IPS-20b (cell line): ENCODE data around the gene ABI3BP.

Source experiments
- H3K27ac ChIP-seq: one replicate; pipeline ENCODE4 v1.5.1; 2013; ENCODE audit warnings: low read length
- H3K27me3 ChIP-seq: 2 replicates; pipeline ENCODE4 v1.6.1; 2013; ENCODE audit warnings: mild to moderate bottlenecking, low read length, inconsistent platforms; ENCODE audit not compliant: insufficient read depth
- H3K36me3 ChIP-seq: 2 replicates; pipeline ENCODE4 v1.6.1; 2013; ENCODE audit warnings: low read depth, mild to moderate bottlenecking, inconsistent platforms, low read length, moderate library complexity; ENCODE audit not compliant: insufficient read depth
- H3K4me1 ChIP-seq: 2 replicates; pipeline ENCODE4 v1.6.1; 2013; ENCODE audit warnings: mild to moderate bottlenecking, control low read depth, inconsistent platforms, low read length, moderate library complexity; ENCODE audit not compliant: insufficient read depth
- H3K4me3 ChIP-seq: 2 replicates; pipeline ENCODE4 v1.5.1; 2013; ENCODE audit warnings: mild to moderate bottlenecking, low read length, inconsistent platforms
- H3K9ac ChIP-seq: 2 replicates; pipeline ENCODE4 v1.6.1; 2013; ENCODE audit warnings: low read depth, mild to moderate bottlenecking, inconsistent platforms, low read length, moderate library complexity
- H3K9me3 ChIP-seq: 2 replicates; pipeline ENCODE4 v1.6.1; 2013; ENCODE audit warnings: mild to moderate bottlenecking, low read depth, low read length, inconsistent platforms; ENCODE audit not compliant: insufficient read depth

Gene ABI3BP

GRCh38 chr3:100760377-100760776, 232.8 kb downstream of the ABI3BP start:
- H3K27ac ChIP-seq: no peak overlapping the region
- H3K9me3 ChIP-seq: no peaks in the 10 kb centered on the region
- no peak overlapping the region for H3K9ac ChIP-seq
- H3K36me3 ChIP-seq: no peaks in the 10 kb centered on the region
- H3K27me3 ChIP-seq: no peaks in the 10 kb centered on the region
- H3K4me1 ChIP-seq: peaks cover 13% of the 10 kb centered on the region; the same call in 1 of the 2 replicates
- H3K4me3 ChIP-seq: no peak overlapping the region

GRCh38 chr3:100759950-100760349, 233.3 kb downstream of the ABI3BP start:
- Histone ChIP-seq H3K9ac (no peak overlapping the region), H3K4me3 (no peak overlapping the region), H3K27ac (no peak overlapping the region), H3K27me3 (no peaks in the 10 kb centered on the region), H3K9me3 (no peaks in the 10 kb centered on the region), H3K36me3 (no peaks in the 10 kb centered on the region), H3K4me1 (peaks cover 14% of the 10 kb centered on the region; the same call in 1 of the 2 replicates)

- no peaks in the 10 kb centered on the region for H3K9me3 ChIP-seq
- H3K27me3 ChIP-seq: no peaks in the 10 kb centered on the region
These were observed 234.1 kb downstream of the ABI3BP start for GRCh38 chr3:100759159-100759558.

GRCh38 chr3:100756441-100756840, 236.8 kb downstream of the ABI3BP start:
- H3K4me1 ChIP-seq: peaks cover 35% of the 10 kb centered on the region
- H3K27me3 ChIP-seq: no peaks in the 10 kb centered on the region
- H3K36me3 ChIP-seq: peaks cover 14% of the 10 kb centered on the region; the same call in 1 of the 2 replicates
- no peaks in the 10 kb centered on the region for H3K9me3 ChIP-seq
- H3K27ac ChIP-seq: no peak overlapping the region
- no peak overlapping the region for H3K9ac ChIP-seq
- no peak overlapping the region for H3K4me3 ChIP-seq

More at GRCh38 chr3:100759159-100759558, 234.1 kb downstream of the ABI3BP start:
- peaks cover 22% of the 10 kb centered on the region; the same call in 1 of the 2 replicates for H3K4me1 ChIP-seq
- H3K36me3 ChIP-seq: no peaks in the 10 kb centered on the region
- H3K27ac ChIP-seq: no peak overlapping the region
- no peak overlapping the region for H3K9ac ChIP-seq
- no peak overlapping the region for H3K4me3 ChIP-seq

GRCh38 chr3:100754563-100755334, 238.5 kb downstream of the ABI3BP start:
- H3K4me1 ChIP-seq: peaks cover 35% of the 10 kb centered on the region
- H3K9me3 ChIP-seq: no peaks in the 10 kb centered on the region
- no peak overlapping the region for H3K4me3 ChIP-seq
- no peak overlapping the region for H3K9ac ChIP-seq
- no peak overlapping the region for H3K27ac ChIP-seq
- H3K27me3 ChIP-seq: no peaks in the 10 kb centered on the region
- H3K36me3 ChIP-seq: peaks cover 31% of the 10 kb centered on the region

- peaks cover 40% of the 10 kb centered on the region for H3K36me3 ChIP-seq
These were observed 239.4 kb downstream of the ABI3BP start for GRCh38 chr3:100753846-100754245.

DNA sequence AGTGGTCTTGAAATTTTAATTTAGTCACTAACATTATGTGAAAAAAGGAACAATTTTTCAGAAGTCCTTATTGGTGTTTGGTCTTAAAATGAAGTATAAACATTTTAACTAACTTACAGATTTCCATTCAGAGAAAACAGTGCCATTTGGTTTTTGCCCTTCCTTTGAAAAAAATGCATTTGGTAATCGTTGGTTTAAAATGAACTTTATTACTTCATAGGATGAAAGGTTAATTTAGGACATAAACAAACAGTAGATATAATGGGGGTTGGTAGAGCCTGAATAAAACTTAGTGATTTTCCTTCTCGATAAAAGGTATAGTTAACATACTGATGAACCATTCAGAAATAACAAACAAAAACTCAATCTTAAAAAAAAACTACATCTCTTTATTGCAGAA, 244.3 kb downstream of the ABI3BP start:
- no peaks in the 10 kb centered on the region for H3K27me3 ChIP-seq
- no peaks in the 10 kb centered on the region for H3K9me3 ChIP-seq
- no peak overlapping the region for H3K4me3 ChIP-seq
- no peak overlapping the region for H3K27ac ChIP-seq
- H3K4me1 ChIP-seq: peaks cover 17% of the 10 kb centered on the region
- H3K36me3 ChIP-seq: peaks cover 87% of the 10 kb centered on the region
- no peak overlapping the region for H3K9ac ChIP-seq

More at GRCh38 chr3:100753846-100754245, 239.4 kb downstream of the ABI3BP start:
- Histone ChIP-seq H3K27ac (no peak overlapping the region), H3K9me3 (no peaks in the 10 kb centered on the region), H3K4me1 (peaks cover 35% of the 10 kb centered on the region), H3K27me3 (no peaks in the 10 kb centered on the region), H3K9ac (0 out of 2 replicates have a peak overlapping the region, but pooled peaks have one; percentile 15), H3K4me3 (peak overlapping the region; percentile 25; the same call in 1 of the 2 replicates)

DNA sequence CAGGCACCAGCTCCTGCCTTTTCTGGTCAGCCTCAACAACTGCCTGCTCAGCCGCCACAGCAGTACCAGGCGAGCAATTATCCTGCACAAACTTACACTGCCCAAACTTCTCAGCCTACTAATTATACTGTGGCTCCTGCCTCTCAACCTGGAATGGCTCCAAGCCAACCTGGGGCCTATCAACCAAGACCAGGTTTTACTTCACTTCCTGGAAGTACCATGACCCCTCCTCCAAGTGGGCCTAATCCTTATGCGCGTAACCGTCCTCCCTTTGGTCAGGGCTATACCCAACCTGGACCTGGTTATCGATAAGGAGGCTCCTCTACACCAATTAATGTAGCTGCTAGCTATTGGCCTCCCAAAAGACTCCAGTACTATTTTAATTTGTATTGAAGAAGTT, 245.0 kb downstream of the ABI3BP start:
- Histone ChIP-seq H3K27ac (no peak overlapping the region), H3K4me1 (peaks cover 14% of the 10 kb centered on the region), H3K27me3 (no peaks in the 10 kb centered on the region), H3K9me3 (no peaks in the 10 kb centered on the region), H3K36me3 (peaks cover 92% of the 10 kb centered on the region), H3K9ac (no peak overlapping the region), H3K4me3 (no peak overlapping the region)

DNA sequence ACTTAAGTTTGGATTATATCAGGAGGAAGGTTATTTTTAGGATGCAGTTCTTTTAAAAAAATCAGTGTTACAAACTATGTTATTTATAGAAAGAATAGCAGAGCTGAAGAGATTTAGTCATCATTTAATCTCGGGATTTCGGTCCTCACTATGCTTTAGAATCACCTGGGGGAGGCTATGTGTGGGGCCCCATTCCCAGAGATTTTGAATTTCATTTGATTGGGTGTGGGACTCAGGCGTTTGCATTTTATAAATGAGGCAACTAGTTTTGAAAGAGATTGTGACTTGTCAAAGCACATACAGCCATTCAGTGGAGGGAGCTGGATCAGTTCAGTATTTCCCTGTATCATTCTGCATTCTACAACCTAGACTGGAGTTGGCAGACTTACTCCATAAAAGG, 247.1 kb downstream of the ABI3BP start:
- Histone ChIP-seq H3K4me1 (peaks cover 5% of the 10 kb centered on the region; the same call in 1 of the 2 replicates), H3K9ac (no peak overlapping the region), H3K4me3 (no peak overlapping the region), H3K27ac (no peak overlapping the region), H3K36me3 (peaks cover 94% of the 10 kb centered on the region), H3K27me3 (no peaks in the 10 kb centered on the region), H3K9me3 (no peaks in the 10 kb centered on the region)

DNA sequence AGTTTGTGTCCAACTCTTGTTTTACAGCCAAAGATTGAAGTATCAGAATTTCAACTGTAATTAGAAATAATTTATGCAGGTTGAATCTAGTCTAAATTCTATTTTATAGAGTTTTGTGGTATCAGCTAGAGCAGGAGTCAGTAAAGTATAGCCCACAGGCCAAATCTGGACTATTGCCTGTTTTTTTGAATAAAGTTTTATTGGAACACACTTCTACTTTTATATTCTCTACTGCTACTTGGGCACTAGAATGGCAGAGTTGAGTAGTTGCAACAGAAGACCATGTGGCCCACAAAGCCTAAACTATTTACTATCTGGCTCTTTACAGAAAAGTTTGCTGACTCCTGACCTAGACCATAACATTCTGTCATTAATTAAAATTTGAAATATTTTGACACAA, 247.6 kb downstream of the ABI3BP start:
- H3K9ac ChIP-seq: no peak overlapping the region
- peaks cover 94% of the 10 kb centered on the region for H3K36me3 ChIP-seq
- no peak overlapping the region for H3K27ac ChIP-seq
- no peak overlapping the region for H3K4me3 ChIP-seq
- peaks cover 5% of the 10 kb centered on the region; the same call in 1 of the 2 replicates for H3K4me1 ChIP-seq
- H3K27me3 ChIP-seq: no peaks in the 10 kb centered on the region
- H3K9me3 ChIP-seq: no peaks in the 10 kb centered on the region

GRCh38 chr3:100744671-100745070, 248.6 kb downstream of the ABI3BP start:
- no peak overlapping the region for H3K4me3 ChIP-seq
- H3K36me3 ChIP-seq: peaks cover 94% of the 10 kb centered on the region
- H3K27ac ChIP-seq: no peak overlapping the region

DNA sequence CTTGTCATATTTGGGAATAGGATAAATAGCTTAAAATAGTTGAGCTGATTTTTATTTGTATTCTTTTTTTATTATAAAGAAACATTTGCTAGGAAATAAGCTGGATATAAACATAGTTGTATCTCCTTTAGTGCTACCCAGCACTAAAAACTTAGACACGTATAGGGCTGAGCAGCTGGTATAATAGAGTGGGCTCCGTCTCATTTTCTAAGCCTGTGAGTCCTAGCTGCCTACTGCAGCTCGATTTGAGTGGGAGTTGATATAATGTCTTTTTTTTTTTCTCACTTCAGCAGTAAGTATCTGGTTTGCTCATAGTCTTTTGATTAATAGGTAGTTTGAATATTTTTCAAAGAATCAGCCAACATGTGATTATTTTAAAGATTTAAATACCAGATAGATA, 249.7 kb downstream of the ABI3BP start:
- Histone ChIP-seq H3K27me3 (no peaks in the 10 kb centered on the region), H3K36me3 (peaks cover 94% of the 10 kb centered on the region), H3K4me3 (no peak overlapping the region), H3K27ac (no peak overlapping the region), H3K9me3 (no peaks in the 10 kb centered on the region), H3K9ac (no peak overlapping the region), H3K4me1 (peaks cover 5% of the 10 kb centered on the region; the same call in 1 of the 2 replicates)

More at GRCh38 chr3:100744671-100745070, 248.6 kb downstream of the ABI3BP start:
- Histone ChIP-seq H3K9ac (no peak overlapping the region), H3K4me1 (peaks cover 5% of the 10 kb centered on the region; the same call in 1 of the 2 replicates), H3K9me3 (no peaks in the 10 kb centered on the region), H3K27me3 (no peaks in the 10 kb centered on the region)
